A549 (cell line): ENCODE results near the gene RTL1. TPM values are rescaled to one million over a fixed set of nuclear protein-coding genes. Genes with fewer than 3 reads are reported as not detected.

ENCODE experiments used
- ATAC-seq, 2 experiments: fragments of 200-7000 bp in 1 of 2; fragments of >200 bp in 1 of 2; cut with Nextera tagmentation in 1 of 2; cut with Tn5 transposase in 1 of 2; 3 replicates each; pipeline versions ENCODE4 v1.8.0 to v1.9.1; 2018 to 2020; ENCODE audit warnings: mild to moderate bottlenecking in 1 of 2, moderate library complexity in 1 of 2
- CTCF ChIA-PET: fragments of 300-600 bp; sonication (Branson Sonifier 250); formaldehyde crosslinking; extraction: SDS; loops from one replicate; lab custom pipeline; 2021; ENCODE audit warnings: antibody characterized with exemption, inconsistent platforms; lab: Yijun Ruan, JAX
- POLR2A ChIA-PET: fragments of 350-600 bp; formaldehyde crosslinking; extraction: SDS; loops from one replicate; lab custom pipeline; 2021; ENCODE audit warnings: antibody characterized with exemption, inconsistent platforms; lab: Yijun Ruan, JAX
- DNase-seq, 2 experiments: peaks; one replicate each; pipeline versions ENCODE4 v3.0.0 to v3.0.0-alpha.2; 2011 to 2016; ENCODE audit warnings: low read depth in 1 of 2, low spot score in 1 of 2
- FAIRE-seq: peaks from 2 replicates; lab custom pipeline; 2011; peaks lifted over from hg19 to GRCh38; lab: Jason Lieb, UNC
- H3K27ac ChIP-seq, 2 experiments: fragments of >200 bp; sonication (Bioruptor Twin); formaldehyde crosslinking; 3 replicates each; pipeline ENCODE4 v1.5.1; 2016 to 2017
- H3K4me1 ChIP-seq: fragments of >200 bp; sonication (Bioruptor Twin); formaldehyde crosslinking; 3 replicates; pipeline ENCODE4 v1.6.1; 2016
- H3K4me2 ChIP-seq: fragments of >200 bp; sonication (Bioruptor Twin); formaldehyde crosslinking; 3 replicates; pipeline ENCODE4 v1.6.1; 2016
- H3K4me3 ChIP-seq: fragments of >200 bp; sonication (Bioruptor Twin); formaldehyde crosslinking; 3 replicates; pipeline ENCODE4 v1.5.1; 2016
- H3K9me3 ChIP-seq: fragments of >200 bp; sonication (Bioruptor Twin); formaldehyde crosslinking; 3 replicates; pipeline ENCODE4 v1.6.1; 2016
- CBX2 ChIP-seq: fragments of 200-600 bp; sonication (generic); IDR thresholded peaks from 2 replicates; pipeline ENCODE4 v1.6.1; 2016; ENCODE audit warnings: low read depth, mild to moderate bottlenecking, borderline replicate concordance
- CBX8 ChIP-seq: fragments of 200-600 bp; sonication (generic); IDR thresholded peaks from 2 replicates; pipeline ENCODE4 v1.6.1; 2016
- EHF ChIP-seq: fragments of 250-450 bp; sonication (Bioruptor Pico); IDR thresholded peaks from 2 replicates; pipeline ENCODE4 v1.5.0; 2020; ENCODE audit warnings: mild to moderate bottlenecking
- EHMT2 ChIP-seq: fragments of 200-600 bp; sonication (generic); IDR thresholded peaks from 2 replicates; pipeline ENCODE4 v1.6.1; 2016; ENCODE audit warnings: antibody characterized with exemption, low read depth, mild to moderate bottlenecking, moderate library complexity
- ESRRA ChIP-seq: fragments of 150-350 bp; IDR thresholded peaks from 2 replicates; pipeline ENCODE4 v1.6.1; 2014; ENCODE audit warnings: mild to moderate bottlenecking, low read length, borderline replicate concordance
- FOSB ChIP-seq: fragments of 250-450 bp; sonication (Bioruptor Pico); IDR thresholded peaks from 2 replicates; pipeline ENCODE4 v1.5.0; 2020; ENCODE audit warnings: mild to moderate bottlenecking, moderate library complexity
- GATA3 ChIP-seq: IDR thresholded peaks from 2 replicates; pipeline ENCODE4 v1.6.1; 2012; ENCODE audit warnings: borderline replicate concordance
- HOXB13 ChIP-seq: fragments of 250-450 bp; sonication (Bioruptor Pico); IDR thresholded peaks from 2 replicates; pipeline ENCODE4 v1.5.0; 2020; ENCODE audit warnings: low read depth, mild to moderate bottlenecking, moderate library complexity
- JUN ChIP-seq, 2 experiments: fragments of >200 bp; sonication (Bioruptor Twin); formaldehyde crosslinking; IDR thresholded peaks; 2 replicates in 1 of 2; 3 replicates in 1 of 2; pipeline ENCODE4 v1.6.1; 2016 to 2017
- NR3C1 ChIP-seq: fragments of >200 bp; sonication (Bioruptor Twin); formaldehyde crosslinking; IDR thresholded peaks from 3 replicates; pipeline ENCODE4 v1.6.1; 2017
- POLR2A ChIP-seq: IDR thresholded peaks from 2 replicates; pipeline ENCODE4 v1.6.1; 2012; ENCODE audit warnings: mild to moderate bottlenecking, low read length
- RNF2 ChIP-seq: fragments of 200-600 bp; sonication (generic); IDR thresholded peaks from 2 replicates; pipeline ENCODE4 v1.6.1; 2016; ENCODE audit warnings: low read depth, mild to moderate bottlenecking, antibody characterized with exemption, moderate library complexity, borderline replicate concordance
- SMC3 ChIP-seq: fragments of >200 bp; sonication (Bioruptor Twin); formaldehyde crosslinking; IDR thresholded peaks from 3 replicates; pipeline ENCODE4 v1.6.1; 2018; ENCODE audit warnings: inconsistent platforms
- SREBF2 ChIP-seq: fragments of 450-650 bp; IDR thresholded peaks from 2 replicates; pipeline ENCODE4 v1.6.1; 2014; ENCODE audit warnings: mild to moderate bottlenecking, moderate library complexity
- TFCP2L1 ChIP-seq: fragments of 250-450 bp; sonication (Bioruptor Pico); IDR thresholded peaks from 2 replicates; pipeline ENCODE4 v1.5.0; 2021; ENCODE audit warnings: mild to moderate bottlenecking
- ZC3H11A ChIP-seq: fragments of 450-650 bp; IDR thresholded peaks from 2 replicates; pipeline ENCODE4 v1.6.1; 2014; ENCODE audit warnings: antibody characterized with exemption, mild to moderate bottlenecking
- ZFP36 ChIP-seq: fragments of 450-650 bp; IDR thresholded peaks from 2 replicates; pipeline ENCODE4 v1.6.1; 2014; ENCODE audit warnings: borderline replicate concordance; ENCODE audit not compliant: partially characterized antibody
- ZNF302 ChIP-seq: fragments of 250-450 bp; sonication (Bioruptor Pico); IDR thresholded peaks from 2 replicates; pipeline ENCODE4 v1.9.0; 2021; ENCODE audit warnings: inconsistent platforms, mild to moderate bottlenecking, moderate library complexity
- WGBS: methylation state at CpG from one replicate; pipeline ENCODE4 v1.1.6; 2017; ENCODE audit errors: missing lambda C conversion rate; 5-methylcytosine and 5-hydroxymethylcytosine counted together
- polyA plus RNA-seq, 4 experiments: library from polyadenylated mRNA; depleted of rRNA in 3 of 4; stranded (reverse); fragments of >200 nt; fragmentation: RNase III in 1 of 4; extraction: RNeasy Plus Mini Kit Qiagen cat#74134 plus additional on column Dnase treatment in 1 of 4; gene quantifications; 2 replicates in 3 of 4; 3 replicates in 1 of 4; pipeline ENCODE4 v1.2.3, GENCODE V29; 2011 to 2017
- TF ChIP-seq, protein P1 (sequence below): fragments of 250-450 bp; sonication (Bioruptor Pico); IDR thresholded peaks from 2 replicates; pipeline ENCODE4 v1.5.0; 2020; ENCODE audit warnings: low read depth, mild to moderate bottlenecking, moderate library complexity
- TF ChIP-seq, protein P2 (sequence below): IDR thresholded peaks from 2 replicates; pipeline ENCODE4 v1.6.1; 2012
- TF ChIP-seq, protein P3 (sequence below): IDR thresholded peaks from 2 replicates; pipeline ENCODE4 v1.6.1; 2012; ENCODE audit warnings: low read depth, borderline replicate concordance

The RTL1 gene
- polyA plus RNA-seq, 2 of the 4 experiments (the other 2 are of a cell fraction), result 0.01 TPM; not detected in 1

DNA sequence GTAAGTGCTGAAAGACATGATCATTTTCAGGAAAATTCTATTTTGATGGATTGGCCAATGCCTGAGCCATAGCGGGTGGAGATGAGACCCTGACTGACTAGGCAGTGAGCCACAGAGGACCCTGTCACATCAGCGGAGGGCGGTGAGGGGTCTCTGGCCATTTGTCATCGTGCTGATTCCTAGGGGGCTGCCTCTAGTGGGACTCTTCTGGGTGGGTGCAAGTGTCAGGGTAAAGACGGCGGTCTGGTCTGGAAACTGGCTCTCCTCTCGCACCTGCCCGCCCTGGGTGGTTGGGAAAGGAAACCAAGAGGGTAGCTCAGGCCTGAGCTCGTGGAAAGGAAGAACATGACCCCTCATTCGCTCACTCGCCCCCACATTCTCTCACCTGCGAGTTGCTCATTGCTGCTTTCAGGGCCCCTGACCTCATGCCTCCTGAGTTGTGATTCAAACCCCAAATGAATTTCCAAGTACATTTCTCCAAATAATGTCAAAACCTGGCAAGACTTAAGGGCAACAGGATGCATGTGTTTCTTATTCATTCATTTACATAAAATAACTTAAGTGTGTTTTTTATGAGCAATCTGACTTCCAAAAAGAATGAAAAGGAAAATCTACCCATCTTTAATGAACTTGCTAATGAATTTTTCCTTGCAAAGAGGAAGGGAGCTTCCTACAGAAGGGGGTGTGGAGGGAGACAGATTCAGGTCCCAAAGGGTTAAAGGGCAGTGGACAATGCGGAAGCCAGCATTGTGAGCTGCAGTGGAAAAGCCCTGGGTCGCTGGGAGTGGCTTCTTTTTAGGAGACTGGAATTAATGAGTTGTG is 64.8 kb downstream of the RTL1 start:
- Histone ChIP-seq H3K4me2 (no peak overlapping the region), H3K4me1 (peaks cover 11% of the 10 kb centered on the region; the same call in 1 of the 3 replicates), H3K4me3 (no peak overlapping the region), H3K27ac (no peak overlapping the region), H3K9me3 (no peaks in the 10 kb centered on the region)
- CTCF ChIA-PET, result no interaction called here
- TF ChIP-seq ZC3H11A (no peak), HOXB13 (CRISPR knock-in tag) (no peak), ZNF302 (no peak), EHF (CRISPR knock-in tag) (no peak)
- TF ChIP-seq, protein P1, sequence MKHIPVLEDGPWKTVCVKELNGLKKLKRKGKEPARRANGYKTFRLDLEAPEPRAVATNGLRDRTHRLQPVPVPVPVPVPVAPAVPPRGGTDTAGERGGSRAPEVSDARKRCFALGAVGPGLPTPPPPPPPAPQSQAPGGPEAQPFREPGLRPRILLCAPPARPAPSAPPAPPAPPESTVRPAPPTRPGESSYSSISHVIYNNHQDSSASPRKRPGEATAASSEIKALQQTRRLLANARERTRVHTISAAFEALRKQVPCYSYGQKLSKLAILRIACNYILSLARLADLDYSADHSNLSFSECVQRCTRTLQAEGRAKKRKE (CRISPR knock-in tag), result no peak
- POLR2A ChIA-PET, result no interaction called here
- 83% methylated on average over 14 of the region's 14 CpGs for WGBS
- peak; percentile 7 for FAIRE-seq
- DNase-seq, result no peak
- no peak for ATAC-seq

DNA sequence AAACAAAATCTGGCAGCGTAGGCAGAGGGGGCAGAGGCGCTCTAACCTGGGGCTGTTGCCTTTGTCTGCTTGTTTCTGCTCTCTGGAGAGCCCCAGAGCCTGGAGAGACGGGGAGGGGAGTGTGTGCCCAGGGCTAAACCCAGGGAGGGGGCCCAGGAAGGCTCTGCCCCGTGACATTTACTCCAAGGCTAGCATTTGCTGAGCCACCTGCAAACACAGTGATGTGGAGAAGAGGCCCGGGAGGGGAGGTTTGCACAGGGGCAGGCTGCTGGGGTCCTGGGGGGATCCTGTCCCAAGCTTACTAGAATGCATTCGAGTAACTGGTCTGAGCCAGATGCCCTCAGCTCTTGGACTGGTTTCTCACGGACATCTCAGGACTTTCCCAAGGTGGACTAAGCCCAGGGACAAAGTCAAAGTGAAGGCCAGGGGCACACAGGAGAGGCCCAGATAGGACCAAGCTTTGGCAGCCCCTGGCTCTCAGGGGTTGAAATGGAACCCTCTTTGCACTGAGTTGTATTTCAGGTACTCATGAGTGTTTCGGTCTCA is 65.6 kb downstream of the RTL1 start:
- H3K4me3 ChIP-seq, result no peak overlapping the region
- H3K27ac ChIP-seq, result no peak overlapping the region
- 79% methylated on average over 8 of the region's 8 CpGs for WGBS
- no peaks in the 10 kb centered on the region for H3K9me3 ChIP-seq
- ChIA-PET POLR2A (no interaction called here), CTCF (interaction anchor here (0.7 kb wide), 1 partner anchor 28 kb away, joined by 3 read pairs; no protein-coding TSS in a partner anchor)
- H3K4me1 ChIP-seq, result peaks cover 8% of the 10 kb centered on the region; the same call in 1 of the 3 replicates
- no peak overlapping the region for H3K4me2 ChIP-seq
- ATAC-seq (no peak), FAIRE-seq (no peak)
- no peak for TF ChIP-seq CBX2
- TF ChIP-seq RNF2, result no peak
- no peak for TF ChIP-seq NR3C1
- no peak for TF ChIP-seq ZC3H11A
- no peak for TF ChIP-seq EHMT2
- no peak for TF ChIP-seq JUN (IDR thresholded peaks at IDR 0.05)
- no peak for TF ChIP-seq ZFP36
- no peak for TF ChIP-seq ESRRA
- no peak for TF ChIP-seq SREBF2
- TF ChIP-seq SMC3, result no peak
- TF ChIP-seq FOSB (CRISPR knock-in tag), result no peak
- TF ChIP-seq CBX8, result no peak
- TF ChIP-seq TFCP2L1 (CRISPR knock-in tag), result no peak
- TF ChIP-seq, protein P2, sequence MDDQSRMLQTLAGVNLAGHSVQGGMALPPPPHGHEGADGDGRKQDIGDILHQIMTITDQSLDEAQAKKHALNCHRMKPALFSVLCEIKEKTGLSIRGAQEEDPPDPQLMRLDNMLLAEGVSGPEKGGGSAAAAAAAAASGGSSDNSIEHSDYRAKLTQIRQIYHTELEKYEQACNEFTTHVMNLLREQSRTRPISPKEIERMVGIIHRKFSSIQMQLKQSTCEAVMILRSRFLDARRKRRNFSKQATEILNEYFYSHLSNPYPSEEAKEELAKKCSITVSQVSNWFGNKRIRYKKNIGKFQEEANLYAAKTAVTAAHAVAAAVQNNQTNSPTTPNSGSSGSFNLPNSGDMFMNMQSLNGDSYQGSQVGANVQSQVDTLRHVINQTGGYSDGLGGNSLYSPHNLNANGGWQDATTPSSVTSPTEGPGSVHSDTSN, result no peak
- TF ChIP-seq, protein P3, sequence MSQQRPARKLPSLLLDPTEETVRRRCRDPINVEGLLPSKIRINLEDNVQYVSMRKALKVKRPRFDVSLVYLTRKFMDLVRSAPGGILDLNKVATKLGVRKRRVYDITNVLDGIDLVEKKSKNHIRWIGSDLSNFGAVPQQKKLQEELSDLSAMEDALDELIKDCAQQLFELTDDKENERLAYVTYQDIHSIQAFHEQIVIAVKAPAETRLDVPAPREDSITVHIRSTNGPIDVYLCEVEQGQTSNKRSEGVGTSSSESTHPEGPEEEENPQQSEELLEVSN, result no peak
- no peak for TF ChIP-seq GATA3
- no peak for TF ChIP-seq POLR2A
- TF ChIP-seq, all 56 proteins: peak for 0
- no peak for DNase-seq
